CD4-positive, alpha-beta T cell (primary cell): ENCODE measurements around the gene DND1. TPM values are rescaled to one million over a fixed set of nuclear protein-coding genes. Genes with fewer than 3 reads are reported as not detected.
"Not testable (repeated sequence)": the region's sequence is repeated elsewhere in the genome, so short reads cannot be mapped to it uniquely, and the experiment has no call there.

Source experiments
- ATAC-seq: fragments of 200-7000 bp; cut with Tn5 transposase; one replicate; pipeline ENCODE4 v1.10.0; 2022; ENCODE audit warnings: mild to moderate bottlenecking; ENCODE audit not compliant: poor library complexity
- CTCF ChIA-PET: fragments of 350-600 bp; sonication (Branson Sonifier 250); formaldehyde crosslinking; loops from one replicate; lab custom pipeline; 2021; ENCODE audit warnings: antibody characterized with exemption, inconsistent platforms; lab: Charles Lee
- POLR2A ChIA-PET: fragments of 350-600 bp; sonication (Branson Sonifier 250); formaldehyde crosslinking; loops from one replicate; lab custom pipeline; 2021; ENCODE audit warnings: antibody characterized with exemption, inconsistent platforms; lab: Charles Lee
- DNase-seq, 14 experiments: peaks; one replicate each; pipeline ENCODE4 v3.0.0-alpha.2; 2013 to 2020; ENCODE audit warnings: mixed read lengths in 2 of 14
- H3K27ac ChIP-seq, 2 donors: one replicate each; pipeline versions ENCODE4 v1.5.1 to v1.7.0; 2013; ENCODE audit warnings: low read length in 2 of 2, low read depth in 1 of 2, mild to moderate bottlenecking in 1 of 2
- H3K27me3 ChIP-seq, 2 experiments: 1 replicate in 1 of 2; 2 replicates in 1 of 2; pipeline versions ENCODE4 v1.6.1 to v1.7.0; 2013; ENCODE audit warnings: low read length in 2 of 2, control low read depth in 1 of 2, mild to moderate bottlenecking in 1 of 2, moderate library complexity in 1 of 2; ENCODE audit not compliant: insufficient read depth in 2 of 2, control insufficient read depth in 1 of 2
- H3K36me3 ChIP-seq: one replicate; pipeline ENCODE4 v1.6.1; 2013; ENCODE audit warnings: low read length, control low read depth; ENCODE audit not compliant: insufficient read depth
- H3K4me1 ChIP-seq: one replicate; pipeline ENCODE4 v1.6.1; 2013; ENCODE audit warnings: low read length, control low read depth; ENCODE audit not compliant: insufficient read depth
- H3K4me3 ChIP-seq: one replicate; pipeline ENCODE4 v1.5.1; 2013; ENCODE audit warnings: mild to moderate bottlenecking, low read length, moderate library complexity
- H3K9me3 ChIP-seq, 2 experiments: 1 replicate in 1 of 2; 2 replicates in 1 of 2; pipeline versions ENCODE4 v1.6.1 to v1.7.0; 2013; ENCODE audit warnings: low read length in 2 of 2, mild to moderate bottlenecking in 2 of 2, control low read depth in 1 of 2, moderate library complexity in 1 of 2; ENCODE audit not compliant: control insufficient read depth in 1 of 2, insufficient read depth in 1 of 2
- H3K27ac Mint-ChIP-seq: one replicate; pipeline ENCODE4 v1.8.0; 2020; ENCODE audit warnings: mixed read lengths
- H3K27me3 Mint-ChIP-seq: one replicate; pipeline ENCODE4 v1.8.0; 2021; ENCODE audit warnings: mixed read lengths
- H3K36me3 Mint-ChIP-seq: one replicate; pipeline ENCODE4 v1.8.0; 2021; ENCODE audit warnings: low read depth, mixed read lengths
- H3K4me1 Mint-ChIP-seq: one replicate; pipeline ENCODE4 v1.8.0; 2021; ENCODE audit warnings: low read depth, mixed read lengths
- H3K4me3 Mint-ChIP-seq: one replicate; pipeline ENCODE4 v1.8.0; 2020; ENCODE audit warnings: mild to moderate bottlenecking, mixed read lengths
- H3K9me3 Mint-ChIP-seq: one replicate; pipeline ENCODE4 v1.8.0; 2020; ENCODE audit warnings: mixed read lengths
- intact Hi-C, 2 experiments: fragments of 100-400 bp; cut with DNase I in 1 of 2; cut with micrococcal nuclease in 1 of 2; formaldehyde crosslinking; loops; one replicate each; pipeline versions ENCODE4 v1.15.1 to v1.9.0; 2023 to 2025; cut with DNase I, micrococcal nuclease
- total RNA-seq, 174 experiments: library from RNA in 2 of 174; stranded (reverse) in 2 of 174; gene quantifications; one replicate each; pipeline ENCODE4 v1.2.3 and lab custom pipeline; 2021 to 2026
- TF ChIP-seq, protein P1 (sequence below): fragments of 200-600 bp; IDR thresholded peaks from one replicate; pipeline ENCODE4 v1.8.0; 2022; ENCODE audit warnings: antibody characterized with exemption, mild to moderate bottlenecking

The DND1 gene
- total RNA-seq, 2 experiments from 2014 or later = 1.9 to 2.1 TPM

DNA sequence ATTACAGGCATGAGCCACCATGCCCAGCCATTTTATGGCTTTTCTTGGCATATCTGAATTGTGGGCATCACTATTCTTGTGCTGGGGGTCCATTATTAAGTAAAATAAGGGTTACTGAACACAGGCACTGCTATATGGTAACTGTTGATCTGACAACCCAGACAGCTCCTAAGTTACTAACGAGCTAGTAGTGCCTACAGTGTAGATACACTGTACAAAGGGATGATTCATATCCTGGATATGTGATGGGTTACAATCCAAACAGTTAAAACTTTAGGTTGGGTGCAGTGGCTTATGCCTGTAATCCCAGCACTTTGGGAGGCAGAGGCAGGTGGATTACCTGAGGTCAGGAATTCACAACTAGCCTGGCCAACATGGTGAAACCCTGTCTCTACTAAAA lies 44.7 kb downstream of the DND1 start:
- CTCF ChIA-PET = no interaction called here
- POLR2A ChIA-PET = no interaction called here
- DNase-seq (no peak), ATAC-seq (no peak)
- intact Hi-C loops = loop anchor here in 1 of 2 experiments (5.0 kb wide), 1 partner anchor 41 kb away; no protein-coding TSS in a partner anchor
- H3K36me3 Mint-ChIP-seq = no peaks in the 10 kb centered on the region
- no peak overlapping the region for H3K27ac Mint-ChIP-seq
- no peaks in the 10 kb centered on the region for H3K27me3 ChIP-seq
- no peaks in the 10 kb centered on the region for H3K27me3 Mint-ChIP-seq
- H3K4me1 Mint-ChIP-seq = peaks cover 21% of the 10 kb centered on the region
- no peaks in the 10 kb centered on the region for H3K36me3 ChIP-seq
- H3K4me1 ChIP-seq = peaks cover 20% of the 10 kb centered on the region
- no peaks in the 10 kb centered on the region for H3K9me3 Mint-ChIP-seq
- TF ChIP-seq, protein P1, sequence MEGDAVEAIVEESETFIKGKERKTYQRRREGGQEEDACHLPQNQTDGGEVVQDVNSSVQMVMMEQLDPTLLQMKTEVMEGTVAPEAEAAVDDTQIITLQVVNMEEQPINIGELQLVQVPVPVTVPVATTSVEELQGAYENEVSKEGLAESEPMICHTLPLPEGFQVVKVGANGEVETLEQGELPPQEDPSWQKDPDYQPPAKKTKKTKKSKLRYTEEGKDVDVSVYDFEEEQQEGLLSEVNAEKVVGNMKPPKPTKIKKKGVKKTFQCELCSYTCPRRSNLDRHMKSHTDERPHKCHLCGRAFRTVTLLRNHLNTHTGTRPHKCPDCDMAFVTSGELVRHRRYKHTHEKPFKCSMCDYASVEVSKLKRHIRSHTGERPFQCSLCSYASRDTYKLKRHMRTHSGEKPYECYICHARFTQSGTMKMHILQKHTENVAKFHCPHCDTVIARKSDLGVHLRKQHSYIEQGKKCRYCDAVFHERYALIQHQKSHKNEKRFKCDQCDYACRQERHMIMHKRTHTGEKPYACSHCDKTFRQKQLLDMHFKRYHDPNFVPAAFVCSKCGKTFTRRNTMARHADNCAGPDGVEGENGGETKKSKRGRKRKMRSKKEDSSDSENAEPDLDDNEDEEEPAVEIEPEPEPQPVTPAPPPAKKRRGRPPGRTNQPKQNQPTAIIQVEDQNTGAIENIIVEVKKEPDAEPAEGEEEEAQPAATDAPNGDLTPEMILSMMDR = no peak
- no peak overlapping the region for H3K4me3 ChIP-seq
- H3K4me3 Mint-ChIP-seq = no peak overlapping the region
- no peak overlapping the region for H3K27ac ChIP-seq
- H3K9me3 ChIP-seq = peaks cover 0 to 3% of the 10 kb centered on the region in 2 experiments

DNA sequence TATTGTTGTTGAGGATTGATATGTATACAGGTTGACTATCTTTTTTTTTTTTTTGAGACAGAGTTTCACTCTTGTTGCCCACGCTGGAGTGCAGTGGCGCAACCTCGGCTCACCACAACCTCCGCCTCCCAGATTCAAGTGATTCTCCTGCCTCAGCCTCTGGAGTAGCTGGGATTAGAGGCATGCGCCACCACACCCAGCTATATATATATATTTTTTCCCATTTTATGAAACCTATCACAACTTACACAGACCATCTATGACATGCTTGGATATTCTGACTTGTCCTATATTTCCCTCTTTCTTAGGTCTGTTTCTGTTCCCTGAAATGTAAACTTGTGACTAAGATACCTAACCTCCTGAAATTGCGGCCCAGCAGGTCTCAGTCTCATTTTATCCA lies 45.4 kb downstream of the DND1 start:
- H3K4me3 ChIP-seq = no peak overlapping the region
- Mint-ChIP-seq H3K27ac (no peak overlapping the region), H3K36me3 (no peaks in the 10 kb centered on the region), H3K4me1 (peaks cover 15% of the 10 kb centered on the region), H3K9me3 (no peaks in the 10 kb centered on the region), H3K27me3 (no peaks in the 10 kb centered on the region), H3K4me3 (no peak overlapping the region)
- peaks cover 15% of the 10 kb centered on the region for H3K4me1 ChIP-seq
- no peak overlapping the region for H3K27ac ChIP-seq
- H3K36me3 ChIP-seq = no peaks in the 10 kb centered on the region
- POLR2A ChIA-PET = interaction anchor here (1.0 kb wide), 1 partner anchor 80 kb away, joined by 3 read pairs; the partner anchor contains the start of gene EIF4EBP3
- intact Hi-C loops = loop anchor here in 1 of 2 experiments (5.0 kb wide), 1 partner anchor 41 kb away; no protein-coding TSS in a partner anchor
- peaks cover 0 to 3% of the 10 kb centered on the region in 2 experiments for H3K9me3 ChIP-seq
- TF ChIP-seq, protein P1 = no peak
- no peaks in the 10 kb centered on the region for H3K27me3 ChIP-seq
- CTCF ChIA-PET = interaction anchor here (0.7 kb wide), 1 partner anchor 769 kb away, joined by 3 read pairs; no protein-coding TSS in a partner anchor
- DNase-seq = no peak
- ATAC-seq = no peak

DNA sequence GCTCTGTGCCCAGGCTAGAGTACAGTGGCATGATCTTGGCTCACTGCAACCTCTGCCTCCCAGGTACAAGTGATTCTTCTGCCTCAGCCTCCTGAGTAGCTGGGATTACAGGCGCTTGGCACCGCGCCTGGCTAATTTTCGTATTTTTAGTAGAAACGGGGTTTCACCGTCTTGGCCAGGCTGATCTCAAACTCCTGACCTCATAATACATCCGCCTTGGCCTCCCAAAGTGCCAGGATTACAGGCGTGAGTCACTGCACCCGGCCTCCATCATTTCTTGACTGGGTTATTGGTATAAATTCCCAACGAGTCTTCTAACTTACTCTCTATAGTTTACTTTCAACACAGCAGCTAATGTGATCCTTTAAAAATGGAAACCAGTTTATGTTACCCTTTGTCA lies 48.5 kb downstream of the DND1 start:
- H3K27ac ChIP-seq, H3K27me3 ChIP-seq, DNase-seq, H3K4me3 ChIP-seq, POLR2A ChIA-PET, H3K4me1 ChIP-seq, H3K4me1 Mint-ChIP-seq, H3K27me3 Mint-ChIP-seq, H3K36me3 Mint-ChIP-seq, ATAC-seq, H3K9me3 Mint-ChIP-seq, H3K27ac Mint-ChIP-seq, CTCF ChIA-PET, H3K4me3 Mint-ChIP-seq, H3K36me3 ChIP-seq, H3K9me3 ChIP-seq: not testable (repeated sequence)
- intact Hi-C loops = loop anchor here in 1 of 2 experiments (5.0 kb wide), 1 partner anchor 38 kb away; no protein-coding TSS in a partner anchor

DNA sequence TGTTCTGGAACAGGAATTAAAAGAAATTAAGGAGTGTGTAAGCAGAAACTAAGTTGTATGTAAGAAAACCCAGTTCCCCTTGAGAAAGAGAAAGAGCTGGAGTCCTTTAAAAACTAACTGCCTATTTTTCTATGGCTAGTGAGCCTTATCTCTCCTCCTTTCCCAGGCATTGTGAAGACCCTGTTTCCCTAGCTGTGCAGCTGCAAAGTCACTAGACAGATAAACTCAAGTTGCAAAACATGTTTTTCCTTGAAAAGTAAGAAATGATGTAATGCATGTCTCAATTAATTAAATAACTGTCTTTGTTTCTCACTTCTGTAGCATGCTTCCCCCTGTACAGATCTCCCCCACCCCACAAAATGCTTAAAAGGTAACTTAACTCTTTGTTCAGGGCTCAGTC lies 50.3 kb downstream of the DND1 start:
- H3K27me3 ChIP-seq, H3K4me1 ChIP-seq, ATAC-seq, CTCF ChIA-PET, H3K27ac ChIP-seq, DNase-seq, H3K27me3 Mint-ChIP-seq, H3K4me3 Mint-ChIP-seq, H3K9me3 Mint-ChIP-seq, H3K27ac Mint-ChIP-seq, H3K36me3 Mint-ChIP-seq, H3K4me1 Mint-ChIP-seq, H3K36me3 ChIP-seq, H3K4me3 ChIP-seq, H3K9me3 ChIP-seq, intact Hi-C loops: not testable (repeated sequence)
- POLR2A ChIA-PET = interaction anchor here (1.1 kb wide), 1 partner anchor 10 kb away, joined by 4 read pairs; the partner anchor contains the start of gene CD14
